ENCODE measurements around the gene GPR119.

Gene GPR119

DNA sequence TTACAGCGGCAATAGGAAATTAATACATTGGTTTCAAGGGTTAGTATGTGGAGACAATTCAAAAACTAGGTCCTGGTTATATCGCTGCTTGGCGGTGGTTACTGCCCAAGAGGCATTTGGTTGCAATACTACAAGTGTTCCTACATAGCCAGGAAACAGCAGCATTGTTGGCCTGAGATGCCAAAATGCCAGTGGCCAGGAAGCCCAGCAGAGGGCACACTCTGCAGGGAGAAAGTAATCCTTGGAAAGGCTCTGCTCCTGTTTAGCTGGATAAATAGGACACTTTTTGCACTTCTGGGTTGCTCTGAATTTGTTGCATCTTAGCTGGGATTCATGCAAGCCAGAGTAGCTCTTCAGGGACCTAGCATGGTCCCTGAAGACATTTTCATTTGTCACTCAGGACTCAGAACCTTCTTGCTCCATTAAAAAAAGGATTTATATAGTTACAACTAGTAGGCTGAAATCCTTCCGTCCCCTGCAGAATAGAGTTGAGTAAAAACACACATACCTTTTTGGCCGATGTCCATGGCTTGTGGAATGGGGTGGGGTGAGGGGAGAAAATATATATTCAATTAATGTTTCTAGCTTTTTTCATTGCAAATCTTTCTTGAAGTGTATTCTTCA lies 8.1 kb upstream of the GPR119 start:
- Histone ChIP-seq H3K4me1 (ENCODE audit: insufficient read depth, low read length, poor library complexity, severe bottlenecking) (no peaks in the 10 kb centered on the region), H3K4me2 (ENCODE audit: low read depth, low read length, poor library complexity, severe bottlenecking) (no peak overlapping the region), H4K20me1 (ENCODE audit: insufficient read depth, low read length, poor library complexity, severe bottlenecking) (no peaks in the 10 kb centered on the region), H3F3A (ENCODE audit: low read depth) (no peaks in the 10 kb centered on the region), H2AFZ (ENCODE audit: low read length) (no peak overlapping the region), H3K4me3 (ENCODE audit: low read length, poor library complexity, severe bottlenecking) (no peak overlapping the region), H3K9me3 (ENCODE audit: insufficient read depth, low read depth, low read length) (no peaks in the 10 kb centered on the region), H3K79me2 (ENCODE audit: insufficient read depth, low read length) (no peaks in the 10 kb centered on the region), H3K36me3 (ENCODE audit: insufficient read depth, low read length) (no peaks in the 10 kb centered on the region), H3K27me3 (ENCODE audit: insufficient read depth, low read length, poor library complexity, severe bottlenecking) (peaks cover 40% of the 10 kb centered on the region), H3K9ac (ENCODE audit: low read depth, low read length, poor library complexity, severe bottlenecking) (no peak overlapping the region), H3K9me2 (replicated peaks; ENCODE audit: low read depth, low read length) (no peaks in the 10 kb centered on the region)
- TF ChIP-seq, protein P1, sequence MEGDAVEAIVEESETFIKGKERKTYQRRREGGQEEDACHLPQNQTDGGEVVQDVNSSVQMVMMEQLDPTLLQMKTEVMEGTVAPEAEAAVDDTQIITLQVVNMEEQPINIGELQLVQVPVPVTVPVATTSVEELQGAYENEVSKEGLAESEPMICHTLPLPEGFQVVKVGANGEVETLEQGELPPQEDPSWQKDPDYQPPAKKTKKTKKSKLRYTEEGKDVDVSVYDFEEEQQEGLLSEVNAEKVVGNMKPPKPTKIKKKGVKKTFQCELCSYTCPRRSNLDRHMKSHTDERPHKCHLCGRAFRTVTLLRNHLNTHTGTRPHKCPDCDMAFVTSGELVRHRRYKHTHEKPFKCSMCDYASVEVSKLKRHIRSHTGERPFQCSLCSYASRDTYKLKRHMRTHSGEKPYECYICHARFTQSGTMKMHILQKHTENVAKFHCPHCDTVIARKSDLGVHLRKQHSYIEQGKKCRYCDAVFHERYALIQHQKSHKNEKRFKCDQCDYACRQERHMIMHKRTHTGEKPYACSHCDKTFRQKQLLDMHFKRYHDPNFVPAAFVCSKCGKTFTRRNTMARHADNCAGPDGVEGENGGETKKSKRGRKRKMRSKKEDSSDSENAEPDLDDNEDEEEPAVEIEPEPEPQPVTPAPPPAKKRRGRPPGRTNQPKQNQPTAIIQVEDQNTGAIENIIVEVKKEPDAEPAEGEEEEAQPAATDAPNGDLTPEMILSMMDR (conservative IDR thresholded peaks at IDR 0.05; ENCODE audit: low read length) = peak; percentile 59
- no peak for TF ChIP-seq EZH2phosphoT487 (IDR thresholded peaks at IDR 0.05; ENCODE audit: borderline replicate concordance)

DNA sequence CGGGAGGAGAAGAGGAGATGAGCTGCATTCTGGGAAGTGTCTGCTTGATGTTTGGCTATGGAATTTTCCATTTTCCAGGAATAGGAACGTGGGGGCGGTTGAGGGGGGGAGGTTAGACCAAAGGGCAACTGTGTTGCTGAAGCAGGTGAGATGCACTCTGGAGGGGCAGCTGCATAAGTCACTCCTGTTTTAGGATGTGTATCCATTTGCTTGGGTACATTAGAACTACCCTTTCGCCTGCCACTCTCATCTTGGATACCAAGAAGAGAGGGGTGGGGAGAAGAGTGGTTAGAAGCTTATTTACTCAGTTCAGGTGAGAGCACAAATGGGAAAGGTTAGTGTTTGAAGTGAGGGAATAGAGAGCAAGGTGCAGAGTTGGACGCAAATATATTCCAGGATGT lies 934 bp upstream of the GPR119 start:
- Histone ChIP-seq H4K20me1 (ENCODE audit: insufficient read depth, low read length, poor library complexity, severe bottlenecking) (no peaks in the 10 kb centered on the region), H3K9me2 (replicated peaks; ENCODE audit: low read depth, low read length) (no peaks in the 10 kb centered on the region), H3K4me1 (ENCODE audit: insufficient read depth, low read length, poor library complexity, severe bottlenecking) (no peaks in the 10 kb centered on the region), H3K4me3 (ENCODE audit: low read length, poor library complexity, severe bottlenecking) (no peak overlapping the region), H3K79me2 (ENCODE audit: insufficient read depth, low read length) (no peaks in the 10 kb centered on the region), H3F3A (ENCODE audit: low read depth) (no peaks in the 10 kb centered on the region), H3K36me3 (ENCODE audit: insufficient read depth, low read length) (no peaks in the 10 kb centered on the region), H2AFZ (ENCODE audit: low read length) (no peak overlapping the region), H3K4me2 (ENCODE audit: low read depth, low read length, poor library complexity, severe bottlenecking) (no peak overlapping the region), H3K27me3 (ENCODE audit: insufficient read depth, low read length, poor library complexity, severe bottlenecking) (no peaks in the 10 kb centered on the region), H3K9ac (ENCODE audit: low read depth, low read length, poor library complexity, severe bottlenecking) (no peak overlapping the region), H3K9me3 (ENCODE audit: insufficient read depth, low read depth, low read length) (no peaks in the 10 kb centered on the region)
- TF ChIP-seq EZH2phosphoT487 (IDR thresholded peaks at IDR 0.05; ENCODE audit: borderline replicate concordance) = no peak
- TF ChIP-seq, protein P1 (conservative IDR thresholded peaks at IDR 0.05; ENCODE audit: low read length) = no peak

DNA sequence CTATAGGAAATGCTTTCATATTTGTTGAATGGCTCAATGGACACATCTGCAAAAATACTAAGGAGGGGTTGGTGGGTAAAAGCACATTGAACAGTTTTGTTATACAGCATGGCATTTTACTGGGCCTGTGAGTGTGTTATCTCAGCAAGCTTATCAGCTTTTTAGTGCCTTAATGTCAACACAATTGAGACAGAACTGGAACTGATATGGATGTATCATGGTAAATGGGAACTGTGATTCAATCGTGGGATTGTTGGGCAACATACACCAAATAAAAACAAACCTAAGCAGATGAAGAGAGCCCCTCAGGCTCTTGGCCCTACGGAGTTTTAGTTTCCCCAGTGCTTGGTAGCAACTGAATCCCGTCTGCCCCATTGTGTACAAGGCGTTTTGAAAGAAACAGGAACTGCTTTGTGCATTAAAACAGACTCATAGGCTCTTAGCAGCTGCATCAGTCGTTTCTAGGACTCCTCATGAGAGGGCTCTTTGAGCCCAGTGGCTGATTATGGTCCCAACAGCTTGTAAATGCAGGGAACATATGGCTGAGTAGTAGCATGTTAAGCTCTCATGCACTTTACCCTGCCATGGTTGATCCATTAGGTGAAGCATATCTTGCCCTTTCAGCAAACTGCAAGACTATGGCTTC lies 7.3 kb downstream of the GPR119 start:
- no peaks in the 10 kb centered on the region for H3F3A ChIP-seq (ENCODE audit: low read depth)
- H4K20me1 ChIP-seq (ENCODE audit: insufficient read depth, low read length, poor library complexity, severe bottlenecking) = no peaks in the 10 kb centered on the region
- H3K36me3 ChIP-seq (ENCODE audit: insufficient read depth, low read length) = no peaks in the 10 kb centered on the region
- no peak overlapping the region for H3K4me3 ChIP-seq (ENCODE audit: low read length, poor library complexity, severe bottlenecking)
- no peak overlapping the region for H3K9ac ChIP-seq (ENCODE audit: low read depth, low read length, poor library complexity, severe bottlenecking)
- no peaks in the 10 kb centered on the region for H3K4me1 ChIP-seq (ENCODE audit: insufficient read depth, low read length, poor library complexity, severe bottlenecking)
- no peaks in the 10 kb centered on the region for H3K27me3 ChIP-seq (ENCODE audit: insufficient read depth, low read length, poor library complexity, severe bottlenecking)
- H2AFZ ChIP-seq (ENCODE audit: low read length) = no peak overlapping the region
- no peaks in the 10 kb centered on the region for H3K79me2 ChIP-seq (ENCODE audit: insufficient read depth, low read length)
- H3K9me3 ChIP-seq (ENCODE audit: insufficient read depth, low read depth, low read length) = no peaks in the 10 kb centered on the region
- TF ChIP-seq, protein P1 (conservative IDR thresholded peaks at IDR 0.05; ENCODE audit: low read length) = no peak
- no peak for TF ChIP-seq EZH2phosphoT487 (IDR thresholded peaks at IDR 0.05; ENCODE audit: borderline replicate concordance)
- H3K9me2 ChIP-seq (replicated peaks; ENCODE audit: low read depth, low read length) = no peaks in the 10 kb centered on the region
- no peak overlapping the region for H3K4me2 ChIP-seq (ENCODE audit: low read depth, low read length, poor library complexity, severe bottlenecking)

Measured in Loucy (cell line).